Naive B cell (primary cell): ENCODE results near the gene ENO4. TPM values are rescaled to one million over a fixed set of nuclear protein-coding genes. Genes with fewer than 3 reads are reported as not detected.

Experiments
- ATAC-seq, 2 donors: fragments of 150-1000 bp; cut with Tn5 transposase; 2 replicates each; pipeline ENCODE4 v1.10.0; 2021; ENCODE audit warnings: low read depth in 2 of 2, mild to moderate bottlenecking in 2 of 2, moderate library complexity in 2 of 2
- DNase-seq: peaks from one replicate; pipeline ENCODE4 v3.0.0; 2022
- H3K27ac Mint-ChIP-seq, 6 donors: one replicate each; pipeline ENCODE4 v1.8.0; 2020 to 2022; ENCODE audit warnings: mild to moderate bottlenecking in 6 of 6, mixed read lengths in 6 of 6, moderate library complexity in 5 of 6, inconsistent platforms in 2 of 6
- H3K27me3 Mint-ChIP-seq, 3 donors: one replicate each; pipeline ENCODE4 v1.8.0; 2021 to 2022; ENCODE audit warnings: mixed read lengths in 3 of 3, mild to moderate bottlenecking in 1 of 3
- H3K36me3 Mint-ChIP-seq, 2 donors: one replicate each; pipeline ENCODE4 v1.8.0; 2020 to 2022; ENCODE audit warnings: mixed read lengths in 2 of 2, inconsistent platforms in 1 of 2, mild to moderate bottlenecking in 1 of 2
- H3K4me1 Mint-ChIP-seq, 3 donors: one replicate each; pipeline ENCODE4 v1.8.0; 2020 to 2022; ENCODE audit warnings: mixed read lengths in 3 of 3, inconsistent platforms in 1 of 3, mild to moderate bottlenecking in 1 of 3, moderate library complexity in 1 of 3
- H3K4me3 Mint-ChIP-seq, 8 donors: one replicate each; pipeline ENCODE4 v1.8.0; 2020 to 2022; ENCODE audit warnings: mild to moderate bottlenecking in 8 of 8, mixed read lengths in 8 of 8, moderate library complexity in 8 of 8, inconsistent platforms in 2 of 8
- H3K9me3 Mint-ChIP-seq, 7 donors: one replicate each; pipeline ENCODE4 v1.8.0; 2020 to 2022; ENCODE audit warnings: mixed read lengths in 7 of 7, mild to moderate bottlenecking in 5 of 7, inconsistent platforms in 2 of 7, moderate library complexity in 1 of 7
- polyA plus RNA-seq, 6 donors: library from polyadenylated mRNA; unstranded; fragments of 300-500 nt; fragmentation: Illumina TruSeq; gene quantifications; one replicate each; pipeline ENCODE4 v1.2.3, GENCODE V29; 2021; ENCODE audit warnings: low read depth in 6 of 6

The ENO4 gene
- polyA plus RNA-seq, 6 donors from 2014 or later, result 0.12 TPM; not detected in 5

- H3K27me3 Mint-ChIP-seq, result no peaks in the 10 kb centered on the region
- ATAC-seq (no peak), DNase-seq (no peak)
- peaks cover 0 to 2% (median 0%) of the 10 kb centered on the region in 7 donors for H3K9me3 Mint-ChIP-seq
- H3K4me1 Mint-ChIP-seq, result no peaks in the 10 kb centered on the region
- H3K27ac Mint-ChIP-seq, result no peak overlapping the region
- no peak overlapping the region for H3K4me3 Mint-ChIP-seq
- no peaks in the 10 kb centered on the region for H3K36me3 Mint-ChIP-seq
These were observed 66.0 kb downstream of the ENO4 start for GRCh38 chr10:116915340-116915739.

GRCh38 chr10:116917481-116917880, 68.2 kb downstream of the ENO4 start:
- H3K27me3 Mint-ChIP-seq, result no peaks in the 10 kb centered on the region
- H3K36me3 Mint-ChIP-seq, result no peaks in the 10 kb centered on the region
- H3K9me3 Mint-ChIP-seq, result peaks cover 0 to 6% (median 0%) of the 10 kb centered on the region in 7 donors
- DNase-seq (no peak), ATAC-seq (no peak)
- no peaks in the 10 kb centered on the region for H3K4me1 Mint-ChIP-seq
- H3K27ac Mint-ChIP-seq, result no peak overlapping the region
- no peak overlapping the region for H3K4me3 Mint-ChIP-seq

- Mint-ChIP-seq H3K27ac (no peak overlapping the region), H3K36me3 (no peaks in the 10 kb centered on the region)
These were observed 69.3 kb downstream of the ENO4 start for GRCh38 chr10:116918583-116918982.

GRCh38 chr10:116919164-116919563, 69.9 kb downstream of the ENO4 start:
- DNase-seq (no peak), ATAC-seq (no peak)
- Mint-ChIP-seq H3K27me3 (no peaks in the 10 kb centered on the region), H3K9me3 (peaks cover 0 to 6% (median 0%) of the 10 kb centered on the region in 7 donors), H3K27ac (no peak overlapping the region), H3K4me3 (no peak overlapping the region), H3K36me3 (no peaks in the 10 kb centered on the region), H3K4me1 (no peaks in the 10 kb centered on the region)

More at GRCh38 chr10:116918583-116918982, 69.3 kb downstream of the ENO4 start:
- Mint-ChIP-seq H3K27me3 (no peaks in the 10 kb centered on the region), H3K4me1 (no peaks in the 10 kb centered on the region), H3K9me3 (peaks cover 0 to 6% (median 0%) of the 10 kb centered on the region in 7 donors), H3K4me3 (no peak overlapping the region)
- no peak for DNase-seq
- ATAC-seq, result no peak

GRCh38 chr10:116919706-116920105, 70.4 kb downstream of the ENO4 start:
- Mint-ChIP-seq H3K4me3 (no peak overlapping the region), H3K36me3 (no peaks in the 10 kb centered on the region), H3K27ac (no peak overlapping the region), H3K27me3 (no peaks in the 10 kb centered on the region), H3K4me1 (no peaks in the 10 kb centered on the region), H3K9me3 (peaks cover 0 to 6% (median 0%) of the 10 kb centered on the region in 7 donors)
- ATAC-seq (no peak), DNase-seq (no peak)

GRCh38 chr10:116925056-116925455, 75.8 kb downstream of the ENO4 start:
- Mint-ChIP-seq H3K4me3 (no peak overlapping the region), H3K36me3 (no peaks in the 10 kb centered on the region)

GRCh38 chr10:116926426-116926825, 77.1 kb downstream of the ENO4 start:
- Mint-ChIP-seq H3K4me1 (no peaks in the 10 kb centered on the region), H3K4me3 (no peak overlapping the region), H3K9me3 (no peaks in the 10 kb centered on the region), H3K27ac (no peak overlapping the region), H3K36me3 (no peaks in the 10 kb centered on the region), H3K27me3 (no peaks in the 10 kb centered on the region)
- DNase-seq, result no peak
- no peak for ATAC-seq

More at GRCh38 chr10:116925056-116925455, 75.8 kb downstream of the ENO4 start:
- DNase-seq, result no peak
- no peak for ATAC-seq
- Mint-ChIP-seq H3K27me3 (no peaks in the 10 kb centered on the region), H3K4me1 (no peaks in the 10 kb centered on the region), H3K9me3 (peaks cover 0 to 6% (median 0%) of the 10 kb centered on the region in 7 donors), H3K27ac (no peak overlapping the region)

GRCh38 chr10:116931806-116932205, 82.5 kb downstream of the ENO4 start:
- Mint-ChIP-seq H3K27me3 (no peaks in the 10 kb centered on the region), H3K4me3 (no peak overlapping the region), H3K4me1 (no peaks in the 10 kb centered on the region), H3K36me3 (no peaks in the 10 kb centered on the region), H3K27ac (no peak overlapping the region), H3K9me3 (peaks cover 0 to 15% (median 3%) of the 10 kb centered on the region in 7 donors)
- ATAC-seq, result no peak
- no peak for DNase-seq

Other genes with a start within 250 kb of the ENO4 start
- not detected for gene PNLIPRP2, start 228.5 kb upstream of the ENO4 start, polyA plus RNA-seq
- 1 to 10 TPM in 1 of 6 donors, under 1 TPM in 3, not detected in 2; 0.29 to 2.2 (median 0.51) TPM for gene HSPA12A, start 106.9 kb upstream of the ENO4 start, polyA plus RNA-seq
- gene SHTN1, start 155.7 kb downstream of the ENO4 start, polyA plus RNA-seq, result not detected